ENCODE measurements around the gene WDFY2. TPM values are rescaled to one million over a fixed set of nuclear protein-coding genes. Genes with fewer than 3 reads are reported as not detected.

The WDFY2 gene
- total RNA-seq, 1 donor from 2014 or later, result 20.7 TPM

DNA sequence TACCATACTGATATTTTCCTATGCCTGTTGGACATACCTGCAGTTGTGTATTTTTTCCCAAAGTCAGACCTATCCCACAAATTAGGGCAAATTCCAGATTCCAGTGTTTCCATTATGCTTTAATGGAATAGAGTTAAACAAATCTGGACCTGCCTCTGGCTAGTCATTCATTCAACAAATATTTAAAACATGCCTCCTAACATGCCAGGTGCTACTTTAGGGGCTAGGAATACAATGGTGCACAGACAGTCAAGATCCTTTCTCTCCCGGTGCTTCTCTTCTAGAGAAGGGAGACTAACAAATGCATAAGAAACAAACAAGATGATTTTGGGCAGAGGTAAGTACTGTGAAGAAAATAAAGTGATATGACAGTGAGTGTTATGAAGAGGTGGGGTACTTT lies 7.5 kb upstream of the WDFY2 start:
- Mint-ChIP-seq H3K27me3 (ENCODE audit: low read depth) (peaks cover 8% of the 10 kb centered on the region), H3K4me1 (no peaks in the 10 kb centered on the region), H3K9me3 (no peaks in the 10 kb centered on the region)

DNA sequence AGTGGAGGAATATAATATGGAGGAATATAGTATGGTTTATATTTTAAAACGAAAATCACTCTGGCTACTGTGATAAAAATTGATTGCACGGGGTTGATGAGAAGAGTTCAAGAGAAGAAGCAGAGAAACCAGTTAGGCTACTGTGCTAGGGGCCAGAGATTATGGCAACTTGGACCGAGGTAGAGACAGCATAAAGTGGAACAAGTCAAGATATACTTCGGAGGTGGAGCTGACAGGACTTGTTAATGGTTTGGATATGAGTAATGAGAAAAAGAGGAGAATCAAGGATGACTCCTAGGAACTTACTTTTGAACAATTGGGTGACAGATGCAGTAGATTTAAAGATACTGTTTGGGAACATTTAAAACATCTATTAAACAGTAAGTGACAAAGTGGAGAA lies 6.6 kb upstream of the WDFY2 start:
- Mint-ChIP-seq H3K9me3 (no peaks in the 10 kb centered on the region), H3K4me3 (no peak overlapping the region), H3K27ac (ENCODE audit: unreplicated experiment) (no peak overlapping the region), H3K36me3 (ENCODE audit: low read depth) (no peaks in the 10 kb centered on the region), H3K27me3 (ENCODE audit: low read depth) (peaks cover 8% of the 10 kb centered on the region), H3K4me1 (no peaks in the 10 kb centered on the region)
- TF ChIP-seq, protein P1, sequence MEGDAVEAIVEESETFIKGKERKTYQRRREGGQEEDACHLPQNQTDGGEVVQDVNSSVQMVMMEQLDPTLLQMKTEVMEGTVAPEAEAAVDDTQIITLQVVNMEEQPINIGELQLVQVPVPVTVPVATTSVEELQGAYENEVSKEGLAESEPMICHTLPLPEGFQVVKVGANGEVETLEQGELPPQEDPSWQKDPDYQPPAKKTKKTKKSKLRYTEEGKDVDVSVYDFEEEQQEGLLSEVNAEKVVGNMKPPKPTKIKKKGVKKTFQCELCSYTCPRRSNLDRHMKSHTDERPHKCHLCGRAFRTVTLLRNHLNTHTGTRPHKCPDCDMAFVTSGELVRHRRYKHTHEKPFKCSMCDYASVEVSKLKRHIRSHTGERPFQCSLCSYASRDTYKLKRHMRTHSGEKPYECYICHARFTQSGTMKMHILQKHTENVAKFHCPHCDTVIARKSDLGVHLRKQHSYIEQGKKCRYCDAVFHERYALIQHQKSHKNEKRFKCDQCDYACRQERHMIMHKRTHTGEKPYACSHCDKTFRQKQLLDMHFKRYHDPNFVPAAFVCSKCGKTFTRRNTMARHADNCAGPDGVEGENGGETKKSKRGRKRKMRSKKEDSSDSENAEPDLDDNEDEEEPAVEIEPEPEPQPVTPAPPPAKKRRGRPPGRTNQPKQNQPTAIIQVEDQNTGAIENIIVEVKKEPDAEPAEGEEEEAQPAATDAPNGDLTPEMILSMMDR (conservative IDR thresholded peaks at IDR 0.05), result no peak
- no peak for DNase-seq (ENCODE audit: low read depth, low spot score)

More for the DNA sequence above, 7.5 kb upstream of the WDFY2 start:
- DNase-seq (ENCODE audit: low read depth, low spot score), result no peak
- no peak overlapping the region for H3K4me3 Mint-ChIP-seq
- H3K27ac Mint-ChIP-seq (ENCODE audit: unreplicated experiment), result no peak overlapping the region
- TF ChIP-seq, protein P1 (conservative IDR thresholded peaks at IDR 0.05), result no peak
- H3K36me3 Mint-ChIP-seq (ENCODE audit: low read depth), result no peaks in the 10 kb centered on the region

DNA sequence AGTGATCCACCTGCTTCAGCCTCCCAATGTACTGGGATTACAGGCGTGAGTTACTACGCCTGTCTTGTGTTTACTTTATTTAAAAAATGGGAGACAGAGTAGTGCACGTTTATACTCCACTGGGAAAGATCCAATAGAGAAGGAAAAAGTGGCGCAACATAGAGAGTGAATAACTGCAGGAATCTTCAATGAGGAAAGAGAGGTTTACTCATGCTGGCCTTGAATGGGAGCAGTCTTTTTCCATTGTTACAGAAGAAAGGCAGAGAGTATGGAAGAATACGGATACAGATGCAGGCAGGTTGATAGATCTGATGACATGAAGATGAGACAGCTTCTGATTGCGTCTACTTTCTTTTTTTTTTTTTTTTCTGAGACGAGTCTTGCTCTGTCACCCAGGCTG lies 4.6 kb upstream of the WDFY2 start:
- H3K36me3 Mint-ChIP-seq (ENCODE audit: low read depth), result no peaks in the 10 kb centered on the region
- H3K27ac Mint-ChIP-seq (ENCODE audit: unreplicated experiment), result no peak overlapping the region
- H3K27me3 Mint-ChIP-seq (ENCODE audit: low read depth), result peaks cover 8% of the 10 kb centered on the region
- no peak for DNase-seq (ENCODE audit: low read depth, low spot score)
- no peak overlapping the region for H3K4me3 Mint-ChIP-seq
- peaks cover 2% of the 10 kb centered on the region for H3K9me3 Mint-ChIP-seq
- H3K4me1 Mint-ChIP-seq, result peaks cover 5% of the 10 kb centered on the region
- TF ChIP-seq, protein P1 (conservative IDR thresholded peaks at IDR 0.05), result no peak

DNA sequence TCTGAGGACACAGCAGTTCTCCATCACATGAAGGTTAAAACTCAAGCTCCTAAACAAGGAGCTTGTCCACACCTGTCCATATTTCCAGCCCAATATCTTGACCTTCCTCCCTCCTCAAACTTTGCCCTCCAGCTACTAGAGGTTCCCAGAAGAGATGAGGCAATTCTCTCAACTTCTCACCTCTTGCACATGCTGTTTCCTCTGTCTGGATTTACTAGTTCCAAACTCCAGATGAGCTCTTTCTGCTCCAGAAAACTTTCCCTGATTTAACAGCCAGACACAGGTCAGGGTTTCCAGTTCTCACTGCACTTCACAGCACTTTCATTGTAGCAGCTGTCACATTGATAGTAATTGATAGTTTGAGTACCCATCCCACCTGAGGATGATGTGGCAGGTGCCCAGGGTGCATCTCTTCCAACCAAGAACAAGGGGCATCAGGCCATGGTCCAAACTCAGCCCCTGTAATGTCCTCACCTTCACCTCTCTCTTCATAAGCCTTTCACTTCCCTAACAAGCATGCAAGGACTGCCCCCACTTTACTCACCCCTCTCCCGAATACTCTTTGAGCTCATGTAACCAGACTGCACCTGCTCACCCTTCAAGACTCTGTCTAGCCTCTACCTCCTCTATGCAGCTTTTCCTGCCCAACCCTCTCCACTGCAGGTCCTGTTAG lies 3.0 kb upstream of the WDFY2 start:
- H3K9me3 Mint-ChIP-seq, result peaks cover 2% of the 10 kb centered on the region

DNA sequence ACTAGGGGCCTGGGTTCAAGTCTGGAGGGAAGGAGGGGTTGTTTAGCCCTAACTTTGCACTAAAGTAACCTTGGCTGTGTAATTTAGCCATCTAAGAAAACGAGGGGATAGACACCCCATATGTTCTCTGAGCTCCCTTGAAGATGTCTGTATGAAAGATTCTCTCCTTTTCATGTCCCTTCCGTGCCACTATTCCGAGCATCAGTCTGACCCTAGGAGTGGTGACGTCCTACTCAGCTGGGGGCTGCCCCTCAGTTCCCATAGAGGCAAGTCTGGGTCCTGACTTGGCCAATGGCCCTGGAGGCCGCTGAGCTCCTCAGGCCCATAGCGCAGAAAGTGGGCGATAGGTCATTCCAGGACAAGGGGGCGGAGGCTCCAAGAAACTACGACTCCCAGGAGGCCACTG lies 790 bp upstream of the WDFY2 start:
- peaks cover 29% of the 10 kb centered on the region for H3K4me1 Mint-ChIP-seq
- no peaks in the 10 kb centered on the region for H3K36me3 Mint-ChIP-seq (ENCODE audit: low read depth)
- H3K27ac Mint-ChIP-seq (ENCODE audit: unreplicated experiment), result peak overlapping the region; percentile 85
- TF ChIP-seq, protein P1 (conservative IDR thresholded peaks at IDR 0.05), result no peak
- no peak for DNase-seq (ENCODE audit: low read depth, low spot score)
- peaks cover 8% of the 10 kb centered on the region for H3K27me3 Mint-ChIP-seq (ENCODE audit: low read depth)
- peak overlapping the region; percentile 90 for H3K4me3 Mint-ChIP-seq
- H3K9me3 Mint-ChIP-seq, result peaks cover 2% of the 10 kb centered on the region

More for the DNA sequence above, 3.0 kb upstream of the WDFY2 start:
- H3K4me1 Mint-ChIP-seq, result peaks cover 14% of the 10 kb centered on the region
- H3K4me3 Mint-ChIP-seq, result no peak overlapping the region
- no peak overlapping the region for H3K27ac Mint-ChIP-seq (ENCODE audit: unreplicated experiment)
- DNase-seq (ENCODE audit: low read depth, low spot score), result no peak
- no peaks in the 10 kb centered on the region for H3K36me3 Mint-ChIP-seq (ENCODE audit: low read depth)
- peaks cover 8% of the 10 kb centered on the region for H3K27me3 Mint-ChIP-seq (ENCODE audit: low read depth)
- TF ChIP-seq, protein P1 (conservative IDR thresholded peaks at IDR 0.05), result no peak
